K562 (cell line): Measurements from ENCODE around the gene PARD3. TPM values are rescaled to one million over a fixed set of nuclear protein-coding genes. Genes with fewer than 3 reads are reported as not detected.

Experiments
- BCLAF1 ChIP-seq, 2 experiments: fragments of 450-650 bp in 1 of 2; IDR thresholded peaks; 2 replicates each; pipeline ENCODE4 v1.6.1; 2011 to 2017; ENCODE audit warnings: low read depth in 2 of 2, antibody characterized with exemption in 1 of 2, borderline replicate concordance in 1 of 2, low read length in 1 of 2, mild to moderate bottlenecking in 1 of 2, mixed read lengths in 1 of 2; ENCODE audit not compliant: control insufficient read depth in 1 of 2
- CTCF ChIP-seq, 3 experiments: IDR thresholded peaks in 2 of 3; conservative IDR thresholded peaks in 1 of 3; 2 replicates each; pipeline ENCODE4 v1.5.1; 2011 to 2012; ENCODE audit warnings: low read length in 3 of 3, mild to moderate bottlenecking in 3 of 3, control low read depth in 2 of 3, improper control_type of control experiment in 1 of 3, inconsistent platforms in 1 of 3, low read depth in 1 of 3, mixed read lengths in 1 of 3, moderate library complexity in 1 of 3; ENCODE audit not compliant: insufficient read depth in 2 of 3
- GTF3C2 ChIP-seq: IDR thresholded peaks from 3 replicates; pipeline ENCODE4 v1.6.1; 2011; ENCODE audit warnings: borderline replicate concordance, mild to moderate bottlenecking, moderate library complexity; ENCODE audit not compliant: insufficient read length; ENCODE audit errors: extremely low read depth
- HDAC8 ChIP-seq: fragments of 450-650 bp; IDR thresholded peaks from 2 replicates; pipeline ENCODE4 v1.6.1; 2016; ENCODE audit warnings: mild to moderate bottlenecking, missing genetic modification characterization, moderate library complexity, missing compliant biosample characterization
- MIER1 ChIP-seq: fragments of 450-650 bp; IDR thresholded peaks from 2 replicates; pipeline ENCODE4 v1.6.1; 2016; ENCODE audit warnings: antibody characterized with exemption, mild to moderate bottlenecking, low read depth
- NBN ChIP-seq: fragments of 450-650 bp; IDR thresholded peaks from 2 replicates; pipeline ENCODE4 v1.6.1; 2016; ENCODE audit warnings: low read depth, mild to moderate bottlenecking
- STAG1 ChIP-seq: sonication (generic); formaldehyde crosslinking; IDR thresholded peaks from 2 replicates; pipeline ENCODE4 v1.5.0; 2020; ENCODE audit warnings: missing genetic modification reagents, borderline replicate concordance
- ZNF146 ChIP-seq: IDR thresholded peaks from one replicate; pipeline ENCODE4 v1.6.1; 2018; ENCODE audit warnings: missing compliant biosample characterization; ENCODE audit not compliant: unreplicated experiment
- ZNF311 ChIP-seq: fragments of 250-450 bp; sonication (Bioruptor Pico); IDR thresholded peaks from 2 replicates; pipeline ENCODE4 v1.4.0; 2020; ENCODE audit warnings: mild to moderate bottlenecking, moderate library complexity
- ZNF518B ChIP-seq: fragments of 250-450 bp; sonication (Bioruptor Pico); IDR thresholded peaks from 2 replicates; pipeline ENCODE4 v1.5.0; 2021; ENCODE audit warnings: mild to moderate bottlenecking, moderate library complexity
- ZNF696 ChIP-seq: fragments of 250-450 bp; sonication (Bioruptor Pico); conservative IDR thresholded peaks from 2 replicates; pipeline ENCODE4 v1.4.0; 2020; ENCODE audit warnings: mild to moderate bottlenecking, moderate library complexity
- ZNF77 ChIP-seq: fragments of 250-450 bp; sonication (Bioruptor Pico); IDR thresholded peaks from 2 replicates; pipeline ENCODE4 v1.5.0; 2020
- polyA plus RNA-seq, 8 experiments: library from polyadenylated mRNA; depleted of rRNA in 4 of 8; stranded (reverse) in 5 of 8; unstranded in 3 of 8; fragments of >200 nt; fragmentation: Nextera tagmentation in 2 of 8; fragmentation: Illumina TruSeq in 1 of 8; extraction: Ambion mirVana in 2 of 8; extraction: Trizol in 1 of 8; gene quantifications; 2 replicates each; pipeline versions ENCODE4 v1.2.1 to v1.2.3, GENCODE V29; 2011 to 2014; ENCODE audit warnings: inconsistent platforms in 1 of 8, missing spikeins in 1 of 8
- total RNA-seq, 7 experiments: library from RNA; depleted of rRNA in 6 of 7; stranded (reverse); fragments of >200 nt in 6 of 7; fragmentation: Illumina TruSeq in 2 of 7; extraction: Trizol in 2 of 7; gene quantifications; 2 replicates each; pipeline versions ENCODE4 v1.2.1 to v1.2.3, GENCODE V29; 2011 to 2021; ENCODE audit warnings: low replicate concordance in 1 of 7

Gene PARD3
- total and polyA plus RNA-seq, 9 of the 15 experiments (the other 6 are each of a cell fraction or from before 2014, with no cell fraction given): 2.7 to 11.7 (median 7.7) TPM

- TF ChIP-seq BCLAF1 (IDR thresholded peaks at IDR 0.05; ENCODE audit: borderline replicate concordance in 1 of 2, control insufficient read depth in 1 of 2, low read depth in 2 of 2, low read length in 1 of 2): no peak
- TF ChIP-seq CTCF (IDR thresholded peaks at IDR 0.05 in 2 of 3, conservative IDR thresholded peaks at IDR 0.05 in 1 of 3; ENCODE audit: insufficient read depth in 2 of 3, low read depth in 1 of 3, low read length in 3 of 3): peak; percentile 75 to 94 (median 78)
- no peak for TF ChIP-seq MIER1
- TF ChIP-seq ZNF696 (CRISPR knock-in tag): no peak
- no peak for TF ChIP-seq ZNF146 (CRISPR knock-in tag)
- TF ChIP-seq ZNF77: no peak
- TF ChIP-seq STAG1: peak; percentile 52; the same call in 1 of the 2 replicates
- TF ChIP-seq NBN: no peak
- TF ChIP-seq ZNF518B (CRISPR knock-in tag): no peak
- TF ChIP-seq HDAC8: no peak
- no peak for TF ChIP-seq GTF3C2
- no peak for TF ChIP-seq ZNF311
These were observed 177.6 kb downstream of the PARD3 start (continued) for GRCh38 chr10:34637418-34637911.
